Endothelial cell of umbilical vein (primary cell): Measurements from ENCODE around the gene LYRM1. TPM values are rescaled to one million over a fixed set of nuclear protein-coding genes. Genes with fewer than 3 reads are reported as not detected.

ENCODE experiments used
- BruUV-seq: library from RNA; stranded (reverse); fragments of 400-500 nt; replicated peaks from 2 replicates; lab custom pipeline; 2021; lab: Mats Ljungman, UMichigan
- CTCF ChIA-PET: fragments of 300-600, 350-600 bp; sonication (Branson Sonifier 250); formaldehyde crosslinking; loops from one replicate; lab custom pipeline; 2021; ENCODE audit warnings: antibody characterized with exemption, inconsistent platforms; lab: Charles Lee
- POLR2A ChIA-PET: fragments of 300-600, 350-600 bp; sonication (Branson Sonifier 250); formaldehyde crosslinking; loops from one replicate; lab custom pipeline; 2021; ENCODE audit warnings: antibody characterized with exemption, inconsistent platforms; lab: Charles Lee
- DNase-seq: peaks from one replicate; pipeline ENCODE4 v3.0.0-alpha.2; 2011; ENCODE audit warnings: low read depth, low spot score
- FAIRE-seq: peaks from 2 replicates; lab custom pipeline; 2011; peaks lifted over from hg19 to GRCh38; lab: Jason Lieb, UNC
- H2AFZ ChIP-seq: 2 replicates; pipeline ENCODE4 v1.6.0; 2012; ENCODE audit warnings: low read depth, low read length, control low read depth, inconsistent platforms
- H3K27ac ChIP-seq: 2 replicates; pipeline ENCODE4 v1.5.1; 2011; ENCODE audit warnings: low read depth, mild to moderate bottlenecking, control low read depth, low read length, moderate library complexity; ENCODE audit not compliant: insufficient read depth
- H3K27me3 ChIP-seq, 2 experiments: 2 replicates each; pipeline versions ENCODE4 v1.6.0 to v1.6.1; 2011; ENCODE audit warnings: low read length in 2 of 2, mixed read lengths in 1 of 2; ENCODE audit not compliant: control insufficient read depth in 2 of 2, insufficient read depth in 2 of 2
- H3K36me3 ChIP-seq, 2 experiments: 2 replicates in 1 of 2; 3 replicates in 1 of 2; pipeline ENCODE4 v1.5.1; 2011; ENCODE audit warnings: low read length in 2 of 2, mild to moderate bottlenecking in 1 of 2, moderate library complexity in 1 of 2; ENCODE audit not compliant: control insufficient read depth in 2 of 2, insufficient read depth in 2 of 2; ENCODE audit errors: extremely low read depth in 1 of 2
- H3K4me1 ChIP-seq: 3 replicates; pipeline ENCODE4 v1.5.1; 2011; ENCODE audit warnings: mild to moderate bottlenecking, low read length; ENCODE audit not compliant: control insufficient read depth, insufficient read depth; ENCODE audit errors: extremely low read depth
- H3K4me2 ChIP-seq: 2 replicates; pipeline ENCODE4 v1.6.1; 2011; ENCODE audit warnings: low read length, control low read depth, mixed read lengths; ENCODE audit not compliant: insufficient read depth
- H3K4me3 ChIP-seq, 3 experiments: fragments of 200-600 bp in 1 of 3; sonication (generic), shearing (Covaris generic) in 1 of 3; replicated peaks in 1 of 3; 2 replicates each; pipeline ENCODE4 v1.5.1; 2011 to 2016; ENCODE audit warnings: control low read depth in 3 of 3, low read length in 3 of 3, mild to moderate bottlenecking in 2 of 3, inconsistent platforms in 1 of 3, low read depth in 1 of 3, moderate library complexity in 1 of 3; ENCODE audit not compliant: insufficient read depth in 1 of 3
- H3K79me2 ChIP-seq: 2 replicates; pipeline ENCODE4 v1.6.0; 2012; ENCODE audit warnings: low read length, inconsistent platforms; ENCODE audit not compliant: control insufficient read depth, insufficient read depth
- H3K9ac ChIP-seq: replicated peaks from 2 replicates; pipeline ENCODE3; 2011; ENCODE audit warnings: low read length, control low read depth; ENCODE audit not compliant: insufficient read depth; ENCODE audit errors: extremely low read depth
- H3K9me1 ChIP-seq: replicated peaks from 3 replicates; pipeline ENCODE4 v1.6.0; 2011; ENCODE audit warnings: mild to moderate bottlenecking, low read length; ENCODE audit not compliant: control insufficient read depth, insufficient read depth; ENCODE audit errors: extremely low read depth
- H3K9me3 ChIP-seq: replicated peaks from 2 replicates; pipeline ENCODE4 v1.5.1; 2012; ENCODE audit warnings: low read length, inconsistent platforms; ENCODE audit not compliant: control insufficient read depth, insufficient read depth
- H4K20me1 ChIP-seq: replicated peaks from 2 replicates; pipeline ENCODE3; 2011; ENCODE audit warnings: mild to moderate bottlenecking, low read length; ENCODE audit not compliant: control insufficient read depth, insufficient read depth; ENCODE audit errors: extremely low read depth
- GATA2 ChIP-seq: IDR thresholded peaks from 2 replicates; pipeline ENCODE4 v1.7.0; 2011; ENCODE audit warnings: low read depth, mild to moderate bottlenecking, moderate library complexity, mixed read lengths, low read length; ENCODE audit not compliant: insufficient read length, insufficient read depth
- JUN ChIP-seq: IDR thresholded peaks from 2 replicates; pipeline ENCODE4 v1.6.1; 2011; ENCODE audit warnings: borderline replicate concordance, low read depth; ENCODE audit not compliant: insufficient read length, insufficient read depth
- MAX ChIP-seq: IDR thresholded peaks from 2 replicates; pipeline ENCODE4 v1.6.1; 2011; ENCODE audit not compliant: insufficient read depth, insufficient read length
- dilution Hi-C: fragments of 300-500 bp; cut with MboI; formaldehyde crosslinking; loops from one replicate; pipeline ENCODE4 v1.15.0; 2019; ENCODE audit warnings: low sequenced_read_pairs; ENCODE audit not compliant: extremely low pct_ligation_motif_present
- intact Hi-C: fragments of 100-400 bp; cut with micrococcal nuclease; formaldehyde crosslinking; loops from one replicate; pipeline ENCODE4 v1.10.0; 2022
- polyA plus RNA-seq, 4 experiments: library from polyadenylated mRNA; depleted of rRNA in 3 of 4; stranded (reverse) in 3 of 4; unstranded in 1 of 4; fragments of >200 nt; gene quantifications; 2 replicates each; pipeline versions ENCODE4 v1.2.1 to v1.2.3, GENCODE V29; 2011 to 2012; ENCODE audit warnings: missing spikeins in 1 of 4
- total RNA-seq: library from RNA; stranded (reverse); gene quantifications from 2 replicates; pipeline ENCODE4 v1.2.3, GENCODE V29; 2021
- TF ChIP-seq, protein P1 (sequence below), 2 donors: IDR thresholded peaks; 1 replicate in 1 of 2; 2 replicates in 1 of 2; pipeline ENCODE4 v1.5.1; 2011; ENCODE audit warnings: low read length in 2 of 2, mild to moderate bottlenecking in 2 of 2, moderate library complexity in 2 of 2, control low read depth in 1 of 2, inconsistent platforms in 1 of 2, low read depth in 1 of 2; ENCODE audit not compliant: insufficient read depth in 1 of 2; ENCODE audit errors: extremely low read depth in 1 of 2

LYRM1 gene
- total and polyA plus RNA-seq, 2 donors (not counting 3 experiments of a cell fraction or from before 2014, with no cell fraction given) = 20.4 to 28.4 TPM

DNA sequence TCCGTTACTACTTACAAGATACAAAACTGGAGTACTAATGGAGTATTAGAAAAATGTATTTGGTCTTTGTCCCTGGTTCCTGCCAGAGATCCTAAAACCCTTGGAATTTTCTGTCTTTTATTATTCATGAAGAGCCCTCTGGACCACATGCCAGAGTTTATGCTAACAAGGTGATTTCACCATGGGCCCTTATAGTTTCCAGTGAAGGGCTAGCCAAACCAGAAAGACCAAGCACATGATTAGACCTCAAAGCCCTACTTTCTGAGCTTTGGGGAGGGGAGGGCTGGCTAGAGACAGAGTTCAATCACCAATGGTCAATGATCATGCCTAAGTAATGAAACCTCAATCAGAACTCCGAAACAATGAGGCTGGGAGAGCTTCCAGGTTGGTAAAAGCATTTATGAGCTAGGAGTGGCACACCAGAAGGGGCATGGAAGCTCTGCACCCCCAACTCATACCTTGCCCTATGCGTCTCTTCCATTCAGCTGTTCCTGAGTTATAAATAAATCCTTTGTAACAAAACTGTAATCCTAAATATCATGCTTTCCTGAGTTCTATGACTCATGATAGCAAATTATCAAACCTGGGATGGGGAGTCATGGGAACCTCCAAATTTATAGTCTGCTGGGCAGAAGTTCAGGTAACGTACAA, 10.8 kb upstream of the LYRM1 start:
- no peaks in the 10 kb centered on the region for H3K9me1 ChIP-seq
- TF ChIP-seq, protein P1, sequence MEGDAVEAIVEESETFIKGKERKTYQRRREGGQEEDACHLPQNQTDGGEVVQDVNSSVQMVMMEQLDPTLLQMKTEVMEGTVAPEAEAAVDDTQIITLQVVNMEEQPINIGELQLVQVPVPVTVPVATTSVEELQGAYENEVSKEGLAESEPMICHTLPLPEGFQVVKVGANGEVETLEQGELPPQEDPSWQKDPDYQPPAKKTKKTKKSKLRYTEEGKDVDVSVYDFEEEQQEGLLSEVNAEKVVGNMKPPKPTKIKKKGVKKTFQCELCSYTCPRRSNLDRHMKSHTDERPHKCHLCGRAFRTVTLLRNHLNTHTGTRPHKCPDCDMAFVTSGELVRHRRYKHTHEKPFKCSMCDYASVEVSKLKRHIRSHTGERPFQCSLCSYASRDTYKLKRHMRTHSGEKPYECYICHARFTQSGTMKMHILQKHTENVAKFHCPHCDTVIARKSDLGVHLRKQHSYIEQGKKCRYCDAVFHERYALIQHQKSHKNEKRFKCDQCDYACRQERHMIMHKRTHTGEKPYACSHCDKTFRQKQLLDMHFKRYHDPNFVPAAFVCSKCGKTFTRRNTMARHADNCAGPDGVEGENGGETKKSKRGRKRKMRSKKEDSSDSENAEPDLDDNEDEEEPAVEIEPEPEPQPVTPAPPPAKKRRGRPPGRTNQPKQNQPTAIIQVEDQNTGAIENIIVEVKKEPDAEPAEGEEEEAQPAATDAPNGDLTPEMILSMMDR (IDR thresholded peaks at IDR 0.05; ENCODE audit: extremely low read depth in 1 of 2, insufficient read depth in 1 of 2, low read depth in 1 of 2, low read length in 2 of 2) = no peak
- TF ChIP-seq GATA2 = no peak
- TF ChIP-seq MAX = no peak
- TF ChIP-seq JUN = no peak
- POLR2A ChIA-PET = no interaction called here
- intact Hi-C loops (no loop called here), dilution Hi-C loops (no loop called here)
- peaks cover 89% of the 10 kb centered on the region for H3K79me2 ChIP-seq
- no peaks in the 10 kb centered on the region for H3K27me3 ChIP-seq
- H3K4me2 ChIP-seq = no peak overlapping the region
- no peak for FAIRE-seq
- CTCF ChIA-PET = interaction anchor here (0.7 to 1.5 kb wide), 3 partner anchors 19 to 113 kb away, joined by 3 to 5 read pairs (median 4); no protein-coding TSS in a partner anchor
- H2AFZ ChIP-seq = no peak overlapping the region
- H3K36me3 ChIP-seq = peaks cover 0 to 21% of the 10 kb centered on the region in 2 experiments
- BruUV-seq = no TSS peak
- no peak for DNase-seq
- H3K4me3 ChIP-seq = no peak overlapping the region
- H3K9ac ChIP-seq = no peak overlapping the region
- H3K9me3 ChIP-seq = no peaks in the 10 kb centered on the region
- H3K27ac ChIP-seq = no peak overlapping the region
- H4K20me1 ChIP-seq = no peaks in the 10 kb centered on the region
- no peaks in the 10 kb centered on the region for H3K4me1 ChIP-seq
